NOMO-1 (cell line): ENCODE results near the gene ZNF654.
"Not testable (repeated sequence)": the region's sequence is repeated elsewhere in the genome, so short reads cannot be mapped to it uniquely, and the experiment has no call there.

Source experiments
- DNase-seq, 2 experiments: peaks; one replicate each; lab custom pipeline; 2025; ENCODE audit not compliant: unreplicated experiment in 2 of 2; lab: John Stamatoyannopoulos, UW

ZNF654 gene

DNA sequence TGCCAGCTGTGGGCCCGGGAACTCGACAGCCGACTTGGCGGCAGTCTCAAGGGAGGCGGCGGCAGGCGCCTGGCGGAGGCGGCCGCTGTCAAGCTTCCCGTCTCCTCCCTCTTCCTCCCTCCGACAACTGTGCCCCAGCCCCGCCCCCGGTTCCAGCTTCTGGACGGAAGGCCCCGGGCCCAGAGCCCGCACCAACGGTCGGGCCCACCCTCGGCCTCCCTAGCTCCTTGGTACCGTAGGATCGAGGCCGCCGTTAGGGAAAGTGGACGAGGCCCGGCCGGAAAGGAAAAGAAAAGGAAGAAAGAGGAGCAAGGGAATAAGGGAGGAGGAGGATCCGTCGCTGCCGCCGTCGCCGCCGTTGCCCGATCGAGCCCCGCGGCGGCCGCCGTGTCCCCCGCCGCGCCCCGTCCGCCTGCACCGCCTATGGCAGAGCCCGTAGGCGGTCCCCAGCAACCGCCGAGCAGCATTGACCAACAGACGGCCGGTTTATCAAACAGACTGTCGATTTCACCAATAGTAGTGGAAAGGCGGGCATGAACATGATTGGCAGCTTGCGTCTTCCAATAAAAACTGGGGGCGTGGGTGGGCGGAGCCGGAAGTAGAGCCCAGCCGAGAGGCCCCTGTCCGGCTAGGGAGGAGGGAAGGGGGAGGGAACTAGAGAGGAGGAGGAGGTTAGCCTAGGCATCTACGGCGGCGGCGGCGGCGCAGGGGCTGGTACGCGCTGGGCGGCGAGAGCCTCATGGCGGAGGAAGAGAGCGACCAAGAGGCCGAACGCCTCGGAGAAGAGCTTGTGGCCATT lies at the start of gene ZNF654, which contains the start of gene CGGBP1:
Gene ZNF654, plus strand, starts transcription at position 675 of the 799 bp plus-strand sequence. Its CDS starts 65 bp downstream, at position 740.
Gene CGGBP1, minus strand, starts transcription at position 425 of the 799 bp plus-strand sequence. CDS start 3,029 bp downstream, outside the sequence.
- DNase-seq = peak; percentile 98 to 99

DNA sequence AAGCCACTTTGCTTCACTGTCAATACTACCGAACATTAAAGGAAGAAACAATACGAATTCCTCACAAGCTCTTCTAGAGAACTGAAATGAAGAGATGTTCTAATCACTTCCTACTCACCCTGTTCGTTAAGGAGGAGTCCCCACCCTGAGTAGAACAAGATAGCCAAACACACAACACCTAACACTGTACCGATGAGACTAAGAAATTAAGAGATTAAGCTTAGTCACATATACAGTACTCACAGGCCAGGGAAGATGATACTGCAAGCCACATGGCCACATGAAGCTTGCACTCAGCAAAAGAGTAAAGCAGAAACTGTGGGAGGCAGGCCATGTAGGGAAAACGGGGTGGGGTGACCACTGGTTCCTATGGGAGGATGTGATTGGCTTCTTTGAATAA lies 48.2 kb upstream of the ZNF654 start:
- no peak for DNase-seq

DNA sequence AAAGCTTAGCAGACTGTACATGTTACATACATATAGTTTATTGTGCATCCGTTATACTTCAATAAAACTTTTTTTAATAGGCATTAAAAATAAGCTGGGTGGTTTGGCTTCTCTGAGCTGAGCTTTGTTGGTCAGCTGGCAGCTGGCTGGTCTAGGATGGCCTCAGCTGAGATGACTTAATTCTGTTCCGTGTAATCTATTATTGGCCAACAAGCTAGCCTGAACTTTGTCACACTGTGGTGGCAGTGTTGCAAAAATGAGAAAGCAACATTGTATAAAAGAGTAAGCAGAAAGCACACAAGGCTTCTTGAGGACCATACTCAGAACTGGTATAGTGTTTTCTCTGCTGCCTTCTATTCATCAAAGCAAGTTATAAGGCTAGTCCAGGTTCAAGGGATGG lies 45.5 kb upstream of the ZNF654 start:
- peak; percentile 26 to 36 for DNase-seq

DNA sequence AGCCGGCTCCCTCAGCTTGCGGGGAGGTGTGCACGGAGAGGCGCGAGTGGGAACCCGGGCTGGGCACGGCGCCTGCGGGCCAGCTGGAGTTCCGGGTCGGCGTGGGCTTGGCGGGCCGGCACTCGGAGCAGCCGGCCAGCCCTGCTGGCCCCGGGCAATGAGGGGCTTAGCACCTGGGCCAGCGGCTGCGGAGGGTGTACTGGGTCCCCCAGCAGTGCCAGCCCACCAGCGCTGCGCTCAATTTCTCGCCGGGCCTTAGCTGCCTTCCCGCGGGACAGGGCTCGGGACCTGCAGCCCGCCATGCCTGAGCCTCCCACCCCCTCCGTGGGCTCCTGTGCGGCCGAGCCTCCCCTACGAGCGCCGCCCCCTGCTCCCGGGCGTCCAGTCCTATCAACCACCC lies 43.4 kb upstream of the ZNF654 start:
- not testable (repeated sequence) for DNase-seq

DNA sequence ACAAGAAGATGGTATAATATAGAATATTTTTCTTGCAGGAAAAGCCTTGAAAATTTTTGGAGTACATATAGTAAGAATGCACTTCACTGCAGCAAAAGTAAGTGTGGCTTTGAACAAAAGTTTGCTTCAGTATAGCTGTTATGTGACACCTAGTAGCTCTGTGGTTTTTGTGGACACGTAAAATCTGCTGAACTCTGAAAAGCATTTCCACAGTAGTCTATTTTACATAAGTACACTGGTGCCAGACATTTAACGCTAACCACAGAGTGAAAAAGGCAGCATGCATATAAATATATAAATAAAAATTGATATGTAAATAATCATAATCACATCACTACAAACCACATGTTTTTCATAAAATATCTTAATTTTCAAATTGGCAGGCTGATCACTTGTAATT lies 40.0 kb upstream of the ZNF654 start:
- DNase-seq = no peak

DNA sequence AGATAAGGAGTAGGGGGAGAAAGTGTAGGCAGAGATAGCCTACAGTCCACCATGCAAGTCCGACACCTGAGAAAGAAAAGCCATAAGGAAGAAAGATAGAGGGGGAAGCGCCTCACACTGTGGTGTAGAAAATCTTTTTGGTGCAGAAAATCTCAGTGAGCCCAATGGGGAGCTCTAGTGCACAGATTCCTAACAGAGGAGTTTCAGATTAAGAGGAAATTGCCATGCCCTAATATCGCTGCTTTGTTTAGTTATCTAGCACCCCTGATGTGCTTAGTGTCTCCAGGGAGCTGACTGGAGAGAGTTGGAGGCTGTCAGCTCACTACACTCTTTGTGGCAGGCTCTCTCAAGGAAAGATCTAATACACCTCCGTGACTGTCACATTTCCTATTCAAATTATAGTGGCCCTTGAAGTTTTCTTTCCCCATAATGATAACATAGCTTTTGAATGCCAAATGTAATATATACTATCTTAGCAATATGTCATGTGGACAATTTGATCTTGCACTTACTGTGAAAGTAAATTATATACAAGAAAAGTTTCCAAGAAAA lies 34.0 kb upstream of the ZNF654 start:
- DNase-seq = no peak

DNA sequence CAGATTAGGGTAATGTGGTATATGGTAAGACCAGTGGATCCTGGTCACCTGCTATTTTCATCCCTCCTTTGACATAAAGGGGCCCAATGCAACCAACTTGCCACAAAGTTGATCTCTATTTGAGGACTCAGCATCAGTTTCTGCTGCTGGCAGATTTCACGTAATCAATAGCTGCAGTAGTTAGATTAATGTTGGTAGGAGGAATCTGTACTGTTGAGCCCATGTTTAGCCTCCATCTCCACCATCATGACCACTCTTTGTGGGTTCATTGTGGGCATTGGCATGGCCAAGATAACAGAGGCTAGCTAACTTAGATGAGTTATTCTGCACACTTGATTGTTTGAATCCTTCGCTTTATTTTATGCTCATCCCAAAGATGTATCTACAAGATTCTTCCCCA lies 30.2 kb upstream of the ZNF654 start:
- DNase-seq = no peak

DNA sequence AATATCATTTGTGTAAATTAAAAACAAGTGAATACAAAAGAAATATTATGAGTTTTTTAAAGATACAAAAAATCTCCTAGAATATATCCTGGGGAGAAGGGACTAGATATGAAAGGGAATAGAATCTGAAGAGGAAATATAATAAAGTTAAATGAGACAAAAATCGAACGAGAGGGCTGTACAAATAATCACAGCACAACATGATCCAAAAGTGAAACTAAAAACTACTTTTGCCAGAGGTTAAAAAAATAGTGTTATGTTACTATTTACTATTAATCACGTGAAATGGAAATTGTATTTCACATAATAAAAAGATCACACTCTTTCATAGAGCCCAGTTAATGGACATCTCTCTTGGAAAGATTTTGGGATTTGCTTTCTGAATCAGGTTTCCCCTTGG lies 28.8 kb upstream of the ZNF654 start:
- DNase-seq = no peak

DNA sequence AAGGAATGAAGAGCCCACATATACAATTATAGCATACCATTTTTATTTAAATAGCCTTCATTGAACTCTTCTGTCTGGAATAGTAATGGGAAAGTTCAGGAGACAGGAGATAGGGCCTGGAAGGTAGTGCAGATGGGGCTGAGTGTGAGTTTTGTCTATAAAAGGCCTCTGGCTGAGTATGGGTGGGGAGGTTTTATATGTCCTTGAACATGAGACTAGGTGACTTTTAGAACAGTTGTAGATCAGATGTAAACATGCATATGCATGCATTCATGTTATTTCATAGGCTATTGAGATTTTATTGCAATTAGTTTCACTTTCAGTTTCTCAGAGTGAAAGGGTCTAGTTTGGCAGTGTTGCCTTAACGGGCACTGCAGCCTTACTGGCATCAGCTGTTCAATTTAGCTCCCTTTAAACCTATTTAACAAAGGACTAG lies 27.4 kb upstream of the ZNF654 start:
- DNase-seq = peak in 1 of 2 experiments; percentile 39

DNA sequence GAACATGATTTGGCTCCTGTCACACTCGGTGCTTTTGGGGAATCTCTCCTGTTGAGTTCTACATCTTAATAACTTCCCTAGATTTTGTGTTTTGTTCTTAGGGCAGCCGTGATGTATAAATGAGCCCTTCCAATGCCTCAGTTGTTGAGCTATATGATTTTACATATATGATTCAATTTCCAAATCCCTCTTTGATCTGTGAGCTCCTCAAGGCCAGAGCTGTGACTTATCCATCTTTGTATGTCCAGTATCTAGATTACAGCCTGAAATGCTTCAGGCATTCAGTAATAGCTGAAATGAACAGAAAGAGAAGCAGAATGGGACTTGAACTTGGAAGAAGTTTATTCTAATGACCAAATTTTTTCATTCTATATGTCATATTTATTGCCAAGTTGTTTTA lies 26.8 kb upstream of the ZNF654 start:
- DNase-seq = no peak

DNA sequence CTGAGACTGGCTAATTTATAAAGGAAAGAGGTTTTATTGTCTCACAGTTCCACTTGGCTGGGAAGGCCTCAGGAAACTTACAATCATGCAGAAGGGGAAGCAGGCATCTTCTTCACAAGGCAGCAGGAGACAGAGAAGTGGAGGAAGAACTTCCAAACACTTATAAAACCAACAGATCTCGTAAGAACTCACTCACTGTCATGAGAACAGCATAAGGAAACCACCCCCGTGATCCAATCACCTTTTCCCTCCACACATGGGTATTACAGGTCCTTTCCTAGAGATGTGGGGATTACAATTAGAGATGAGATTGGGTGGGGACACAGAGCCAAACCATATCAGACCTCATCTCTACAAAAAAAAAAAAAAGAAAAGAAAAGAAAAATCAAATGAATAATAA lies 26.0 kb upstream of the ZNF654 start:
- no peak for DNase-seq

DNA sequence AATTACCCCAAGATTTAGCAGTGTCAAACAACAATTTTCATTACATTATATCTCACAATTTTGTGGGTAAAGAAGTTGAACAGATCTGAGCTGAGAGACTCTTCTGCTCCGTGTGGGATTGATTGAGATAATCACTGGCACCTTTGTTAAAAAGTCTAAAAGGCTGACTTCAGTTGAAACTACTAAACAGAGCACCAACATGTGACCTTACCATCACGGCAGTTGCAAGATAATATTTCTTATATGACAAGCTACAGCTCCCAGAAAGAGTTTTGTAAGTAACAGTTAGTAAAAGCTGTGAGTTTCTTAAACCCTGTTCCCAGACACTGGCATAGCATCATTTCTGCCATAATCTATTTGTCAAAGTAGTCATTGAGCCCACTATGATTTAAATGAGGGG lies 25.2 kb upstream of the ZNF654 start:
- peak in 1 of 2 experiments; percentile 36 for DNase-seq

DNA sequence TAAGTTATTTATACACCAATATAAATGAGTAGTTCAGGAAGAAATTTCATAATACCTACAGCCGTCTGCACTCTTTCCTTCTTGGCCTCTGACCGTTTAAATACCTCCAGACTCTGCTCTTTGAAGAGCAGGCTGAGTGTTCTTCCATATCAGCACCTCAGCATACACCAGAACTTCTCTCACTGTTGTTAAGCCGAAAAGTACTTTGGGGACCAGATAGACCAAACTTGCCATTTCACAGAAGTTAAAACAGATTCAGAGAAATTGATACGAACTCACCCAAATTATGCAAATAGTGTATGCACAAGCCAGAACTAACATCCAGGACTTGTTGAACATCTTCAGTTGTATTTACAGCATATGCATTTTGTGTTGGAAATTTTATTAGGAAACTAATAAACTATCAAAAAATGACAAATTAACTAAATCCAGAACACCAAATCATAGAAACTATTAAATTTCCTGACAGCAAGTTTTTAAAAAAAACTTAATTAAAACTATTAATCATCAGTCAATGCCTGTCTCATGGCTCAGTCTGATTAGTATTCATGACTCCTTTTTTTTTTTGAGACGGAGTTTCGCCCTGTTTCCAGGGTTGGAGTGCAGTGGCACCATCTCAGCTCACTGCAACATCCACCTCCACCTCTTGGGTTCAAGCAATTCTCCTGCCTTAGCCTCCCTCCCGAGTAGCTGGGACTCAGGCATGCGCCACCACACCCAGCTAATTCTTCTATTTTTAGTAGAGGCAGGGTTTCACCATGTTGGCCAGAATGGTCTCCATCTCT lies 24.4 kb upstream of the ZNF654 start:
- peak; percentile 12 to 22 for DNase-seq

DNA sequence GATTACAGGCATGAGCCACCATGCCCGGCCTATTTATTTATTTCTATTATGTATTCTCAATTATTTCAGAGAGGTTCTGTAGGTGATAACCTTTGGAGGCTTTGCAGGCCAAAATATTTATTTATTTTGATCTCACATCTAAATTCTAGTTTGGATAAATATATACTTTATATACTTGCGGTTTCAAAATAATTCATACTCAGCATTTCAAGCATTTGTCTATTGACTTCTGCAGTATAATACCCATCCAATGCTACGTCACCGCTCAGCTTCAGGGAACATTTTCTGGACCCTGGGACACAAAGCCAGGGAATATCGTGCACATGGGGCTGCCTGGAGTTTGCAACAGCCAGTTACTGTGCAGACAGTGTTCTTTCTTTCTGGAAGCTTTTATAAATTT lies 22.8 kb upstream of the ZNF654 start:
- DNase-seq = no peak

DNA sequence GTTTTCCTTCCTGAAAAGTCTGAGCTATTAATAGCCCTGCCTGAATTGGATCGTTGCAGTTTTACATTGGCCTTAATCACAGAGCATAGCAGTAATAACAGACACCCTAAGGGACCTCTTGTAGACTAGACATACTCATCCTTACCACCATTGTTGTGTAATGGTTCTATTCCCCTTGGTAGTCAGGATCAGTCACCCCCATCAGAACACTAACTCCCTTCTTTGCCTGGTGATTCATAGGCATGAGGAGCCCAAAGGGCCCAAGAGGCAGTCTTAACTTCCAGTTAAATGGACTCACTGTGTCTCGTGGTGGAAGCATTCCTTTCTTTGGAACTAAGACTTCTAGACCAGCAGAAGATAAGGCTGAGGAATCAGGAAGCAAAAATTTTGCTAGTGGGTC lies 20.5 kb upstream of the ZNF654 start:
- no peak for DNase-seq

DNA sequence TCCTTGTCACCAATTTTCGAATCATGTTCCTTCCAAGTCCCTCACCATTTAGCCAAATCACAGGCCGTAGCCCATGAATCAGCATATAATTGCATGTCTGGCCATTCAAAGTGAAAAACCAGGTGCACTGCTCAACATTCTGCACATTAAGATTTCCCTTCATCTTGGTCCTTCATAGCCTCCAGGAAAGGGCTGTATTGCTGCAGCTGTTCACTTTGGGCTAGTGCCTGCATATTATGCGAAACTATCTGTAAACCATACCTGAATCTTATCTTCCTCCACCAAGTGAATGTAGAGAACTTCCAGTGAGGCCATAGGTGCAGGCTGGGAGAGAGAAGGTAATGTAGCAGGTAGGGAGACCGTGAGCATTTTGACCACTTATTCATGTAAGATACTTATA lies 18.5 kb upstream of the ZNF654 start:
- DNase-seq = no peak

DNA sequence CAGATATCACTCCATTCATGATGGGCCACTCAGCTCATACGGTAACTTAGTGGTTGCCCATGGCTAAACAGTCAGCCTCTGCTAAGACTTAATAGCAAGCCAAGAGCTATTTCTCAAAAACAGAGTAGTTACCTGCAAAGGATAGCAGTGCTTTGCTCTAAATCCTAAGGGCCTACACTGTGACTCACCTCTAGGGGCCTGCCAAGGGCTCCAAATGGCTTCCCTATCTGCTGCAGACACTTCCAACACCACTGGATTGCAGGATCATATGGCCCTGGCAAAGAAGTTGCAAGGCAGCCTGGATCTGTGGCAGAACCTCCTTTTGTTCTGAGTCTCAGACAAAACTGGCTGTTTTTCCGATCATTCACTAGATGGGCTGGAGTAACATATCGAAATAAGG lies 18.1 kb upstream of the ZNF654 start:
- DNase-seq = no peak

DNA sequence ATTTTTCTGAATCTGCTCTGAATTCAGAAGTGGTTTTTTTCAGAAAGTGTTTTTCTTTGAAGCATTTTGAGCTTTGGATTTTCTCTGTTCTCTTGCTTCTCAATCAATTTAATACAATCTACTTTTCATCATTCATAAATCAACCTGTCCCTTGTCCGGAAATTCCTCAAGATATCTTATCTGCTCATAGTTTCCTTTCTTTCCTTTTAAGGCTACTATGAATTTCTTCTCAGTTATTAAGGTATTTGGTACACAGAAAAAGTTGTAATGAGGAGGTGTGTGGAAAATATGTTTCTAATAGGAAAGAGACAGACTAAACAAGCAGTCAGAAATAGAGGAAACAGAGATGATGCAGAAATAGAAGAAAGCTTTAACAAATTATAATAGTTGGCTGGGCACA lies 14.6 kb upstream of the ZNF654 start:
- DNase-seq = no peak

DNA sequence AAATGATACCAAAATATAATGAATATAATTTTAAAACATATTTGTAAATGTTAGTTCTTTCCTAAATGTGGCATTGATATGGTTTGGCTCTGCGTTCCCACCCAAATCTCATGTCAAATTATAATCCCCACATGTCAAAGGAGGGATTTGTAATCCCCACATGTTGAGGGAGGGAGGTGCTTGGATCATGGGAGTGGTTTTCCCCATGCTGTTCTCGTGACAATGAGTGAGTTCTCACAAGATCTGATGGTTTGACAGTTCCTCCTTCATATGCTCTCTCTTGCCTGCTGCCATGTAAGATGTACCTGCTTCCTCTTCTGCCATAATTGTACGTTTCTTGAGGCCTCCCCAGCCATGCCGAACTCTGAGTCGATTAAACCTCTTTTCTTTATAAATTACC lies 12.3 kb upstream of the ZNF654 start:
- DNase-seq = no peak

DNA sequence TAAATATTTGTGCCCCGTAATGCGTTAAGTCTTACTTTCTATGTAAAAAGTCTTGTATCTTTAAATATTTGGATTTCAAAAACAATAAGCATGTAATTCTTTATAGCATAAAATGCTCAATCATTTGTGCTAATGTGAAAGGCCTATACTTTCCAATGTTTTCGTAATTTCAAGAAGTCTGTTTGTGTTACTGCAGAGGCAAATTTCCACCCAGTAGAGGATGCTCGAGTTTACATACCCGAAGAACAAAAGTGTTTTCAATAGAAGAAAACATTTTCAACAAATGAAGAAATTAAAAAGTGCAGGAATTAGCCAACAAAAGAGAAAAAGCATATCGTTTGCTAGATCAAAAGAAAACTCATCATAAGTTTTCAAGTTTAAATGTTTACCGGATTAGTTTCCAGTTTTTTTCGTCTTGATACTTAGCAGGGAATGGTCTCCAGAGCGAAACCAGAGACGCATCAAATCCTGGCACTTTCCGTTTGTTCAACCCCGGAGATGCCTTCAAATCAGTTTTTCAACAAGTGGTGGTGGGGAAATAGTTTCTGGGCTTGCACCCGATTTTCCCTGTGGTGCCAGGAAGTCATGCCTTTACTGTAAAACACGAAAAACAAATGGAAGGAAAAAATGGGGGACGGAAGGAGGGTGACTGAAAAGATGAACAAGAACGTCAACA lies 1.3 kb upstream of the ZNF654 start:
- no peak for DNase-seq

DNA sequence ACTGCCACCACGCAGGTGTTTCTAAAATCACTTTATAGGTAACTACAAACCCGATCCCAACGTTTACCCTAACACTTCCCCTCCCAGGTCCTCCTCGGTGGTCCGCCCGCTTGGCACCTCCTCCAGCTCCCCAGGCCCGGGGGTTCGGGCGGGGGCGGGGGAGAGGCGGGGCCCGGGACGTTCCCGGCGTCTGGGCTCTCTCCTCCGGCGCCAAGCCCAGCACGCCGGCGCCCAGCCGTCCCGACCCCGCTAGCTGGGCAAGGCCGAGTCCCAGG lies 812 bp upstream of the ZNF654 start:
- peak in 1 of 2 experiments; percentile 35 for DNase-seq
